Activated gamma-delta T cell treated with Interleukin-2 at 50 U/mL for 16 hours (primary cell): ENCODE measurements around the gene WBP1L.
"Not testable (repeated sequence)": the region's sequence is repeated elsewhere in the genome, so short reads cannot be mapped to it uniquely, and the experiment has no call there.

ENCODE experiments used
- DNase-seq: peaks from one replicate; pipeline ENCODE4 v3.0.0-alpha.2; 2020

WBP1L gene

DNA sequence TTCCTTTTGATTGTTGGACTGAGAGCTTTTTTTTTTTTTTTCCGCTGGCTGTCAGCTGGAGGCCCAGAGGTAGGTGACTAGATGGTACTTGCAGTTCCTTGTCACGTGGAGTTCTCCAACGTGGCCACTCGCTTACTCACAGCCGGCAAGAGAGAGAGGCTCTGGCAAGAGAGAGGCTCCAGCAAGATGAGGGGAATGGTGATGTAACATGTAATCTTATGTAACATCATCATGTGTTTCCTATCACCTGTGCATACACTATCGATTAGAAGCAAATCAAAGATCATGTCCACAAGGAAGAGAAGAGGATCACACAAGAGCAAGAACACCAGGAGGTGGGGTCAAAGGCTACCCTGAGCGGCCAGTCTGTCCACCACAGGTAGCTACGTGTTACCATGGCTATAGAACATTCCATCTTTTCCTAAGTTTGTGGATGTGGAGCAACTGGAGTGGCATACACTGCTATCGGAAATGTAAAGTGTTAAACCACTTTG, 106.3 kb downstream of the WBP1L start:
- DNase-seq: no peak

DNA sequence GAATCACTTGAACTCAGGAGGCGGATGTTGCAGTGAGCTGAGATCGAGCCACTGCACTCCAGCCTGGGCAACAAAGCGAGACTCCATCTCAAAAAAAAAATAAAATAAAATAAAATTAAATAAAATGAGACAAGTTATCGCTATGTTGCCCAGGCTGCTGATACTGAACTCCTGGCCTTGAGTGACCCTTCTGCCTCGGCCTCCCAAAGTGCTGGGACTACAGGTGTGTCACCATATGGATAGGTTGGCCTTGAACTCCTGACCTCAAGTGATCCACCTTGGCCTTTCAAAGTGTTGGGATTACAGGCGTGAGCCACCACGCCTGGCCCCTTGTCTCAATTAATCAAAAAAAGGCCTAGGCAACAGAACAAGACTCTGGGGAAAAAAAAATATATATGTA, 109.5 kb downstream of the WBP1L start:
- not testable (repeated sequence) for DNase-seq

DNA sequence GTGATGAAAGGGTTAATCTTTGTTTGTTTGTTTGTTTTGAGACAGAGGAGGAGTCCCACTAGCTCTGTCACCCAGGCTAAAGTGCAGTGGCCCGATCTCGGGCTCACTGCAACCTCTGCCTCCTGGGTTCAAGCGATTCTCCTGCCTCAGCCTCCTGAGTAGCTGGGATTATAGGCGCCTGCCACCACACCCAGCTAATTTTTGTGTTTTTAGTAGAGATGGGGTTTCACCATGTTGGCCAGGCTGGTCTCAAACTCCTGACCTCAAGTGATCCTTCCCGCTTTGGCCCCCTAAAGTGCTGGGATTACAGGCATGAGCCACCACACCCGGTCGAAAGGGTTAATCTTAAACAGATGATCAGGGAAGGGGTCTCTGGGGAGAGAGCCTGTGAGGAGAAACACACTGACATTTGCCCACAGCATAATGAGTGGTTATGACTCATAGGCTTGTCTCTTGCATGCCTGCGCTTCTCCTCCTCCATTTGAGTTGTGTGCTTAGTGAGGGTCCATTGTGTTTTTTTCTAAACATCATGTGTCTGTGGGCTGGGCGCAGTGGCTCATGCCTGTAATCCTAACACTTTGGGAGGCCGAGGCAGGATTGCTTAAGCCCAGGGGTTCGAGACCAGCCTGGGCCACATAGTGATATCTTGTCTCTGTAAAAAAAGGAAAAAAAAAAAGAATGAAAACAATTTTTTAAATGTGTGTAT, 112.1 kb downstream of the WBP1L start:
- DNase-seq: not testable (repeated sequence)

DNA sequence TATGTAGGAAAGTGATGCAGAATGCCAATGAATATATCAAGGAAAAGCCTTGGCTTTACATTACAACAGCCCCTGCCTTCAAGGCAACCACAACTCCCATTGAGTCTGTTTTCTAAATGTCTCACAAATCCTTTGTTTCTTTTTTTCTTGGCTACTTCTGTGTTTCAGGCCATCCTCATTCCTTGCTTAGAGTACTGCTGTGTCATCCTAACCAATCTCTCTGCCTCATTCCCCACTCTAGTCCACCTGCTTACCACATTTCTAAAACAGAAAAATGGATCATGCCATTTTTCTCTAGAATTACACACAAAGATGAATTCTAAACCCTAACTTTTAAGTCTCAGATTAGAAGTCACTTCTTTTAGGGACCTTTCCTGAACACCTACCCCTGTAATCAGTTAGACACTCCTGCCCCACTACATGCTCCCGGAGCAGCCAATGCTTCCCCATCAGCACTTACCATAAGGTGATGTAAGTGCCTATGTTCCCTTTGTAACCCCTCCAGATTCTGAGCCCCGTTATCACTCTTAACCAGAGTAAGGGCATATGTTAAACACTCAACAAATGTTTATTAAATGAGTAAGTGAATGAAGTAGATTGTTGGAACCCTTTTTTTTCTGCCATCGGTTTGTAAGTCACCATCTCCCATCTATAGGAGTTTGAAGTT, 113.1 kb downstream of the WBP1L start:
- DNase-seq: no peak

DNA sequence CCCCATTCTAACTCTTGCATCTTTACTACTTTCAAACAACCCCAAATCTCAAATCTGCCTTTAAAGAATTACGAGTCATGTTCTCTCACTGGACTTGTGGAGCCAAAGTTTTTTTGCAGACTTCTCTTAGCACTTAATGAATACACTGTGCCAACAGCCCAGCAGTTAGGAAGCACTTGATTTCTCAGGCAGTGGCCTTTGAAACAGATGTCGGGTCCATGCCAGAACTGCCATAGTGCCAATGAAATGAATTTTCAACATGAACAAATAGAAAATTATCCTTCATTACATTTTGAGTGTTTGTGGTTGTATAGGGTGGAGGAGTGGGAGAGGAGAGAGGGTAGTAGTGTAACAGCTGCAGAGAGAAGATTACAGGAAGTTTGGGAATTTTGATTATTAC, 116.2 kb downstream of the WBP1L start:
- no peak for DNase-seq

DNA sequence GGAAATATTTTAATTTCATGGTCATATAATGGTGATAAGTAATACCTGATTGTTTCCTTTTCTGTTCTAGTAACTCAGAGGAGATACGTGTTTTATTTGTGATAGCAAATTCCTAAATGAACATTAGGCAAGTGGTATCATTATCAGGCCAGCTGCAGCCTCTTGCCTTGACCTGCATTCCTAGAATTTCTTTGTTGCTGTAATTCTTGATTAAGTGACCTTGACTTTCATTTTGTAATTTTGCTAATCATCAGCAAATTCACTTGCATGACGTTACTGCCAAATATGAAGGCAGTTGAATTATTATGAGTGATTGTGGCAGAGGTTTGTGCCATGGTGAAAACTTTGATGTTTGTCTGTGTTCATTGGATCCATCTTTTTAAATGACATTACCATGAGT, 119.9 kb downstream of the WBP1L start:
- DNase-seq: no peak

DNA sequence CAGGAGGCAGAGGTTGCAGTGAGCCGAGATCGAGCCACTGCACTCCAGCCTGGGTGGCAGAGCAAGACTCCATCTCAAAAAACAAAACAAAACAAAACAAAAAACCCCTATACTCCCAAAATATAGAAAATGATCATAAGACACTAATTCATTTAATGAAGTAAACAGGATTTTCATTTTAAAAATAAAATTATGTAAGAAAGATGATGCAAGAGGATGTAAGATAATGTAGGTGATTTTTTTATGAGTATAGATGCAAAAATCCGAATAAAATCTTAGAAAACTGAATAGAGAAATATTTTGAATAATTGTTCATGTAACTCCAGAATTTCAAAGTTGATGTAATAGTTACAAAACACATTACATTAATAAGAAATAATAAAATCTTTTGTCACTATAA, 121.9 kb downstream of the WBP1L start:
- no peak for DNase-seq
